ENCODE results near the gene MEGF9. TPM values are rescaled to one million over a fixed set of nuclear protein-coding genes. Genes with fewer than 3 reads are reported as not detected.
A peak's percentile ranks its signal among the peaks of the same experiment; 100 is the strongest.

The MEGF9 gene
- total and polyA plus RNA-seq, 2 of the 13 experiments (the other 11 are each of a cell fraction or from before 2014, with no cell fraction given): 3.1 to 3.3 TPM

- no peak overlapping the region for H3K4me2 ChIP-seq (ENCODE audit: low read depth, low read length)
- no peak for ATAC-seq
- no peak for DNase-seq (ENCODE audit: low spot score)
- in situ Hi-C loops (cut with HindIII; ENCODE audit: extremely low pct_ligation_motif_present, low pct_unique_long_range_greater_than_20kb) (no loop called here), intact Hi-C loops (cut with micrococcal nuclease; ENCODE audit: unreplicated experiment) (no loop called here)
- no peaks in the 10 kb centered on the region for H3K36me3 ChIP-seq (replicated peaks in 1 of 2; ENCODE audit: control insufficient read depth in 1 of 2, insufficient read depth in 2 of 2, low read length in 2 of 2)
- 98% methylated on average over 2 of the region's 2 CpGs for WGBS (ENCODE audit: low lambda C conversion rate)
- H3K9ac ChIP-seq (ENCODE audit: insufficient read depth, low read depth, low read length): no peak overlapping the region
- H3K27me3 ChIP-seq (ENCODE audit: control insufficient read depth in 1 of 2, insufficient read depth in 2 of 2, low read length in 2 of 2): no peaks in the 10 kb centered on the region
- no peak overlapping the region for H2AFZ ChIP-seq (ENCODE audit: low read length)
- peaks cover 50% of the 10 kb centered on the region for H3K4me1 ChIP-seq (ENCODE audit: insufficient read depth, low read length)
- no peaks in the 10 kb centered on the region for H3K79me2 ChIP-seq (ENCODE audit: insufficient read depth, low read length)
- H3K9me3 ChIP-seq (ENCODE audit: low read length): no peaks in the 10 kb centered on the region
- no TSS peak for BruUV-seq (replicated peaks)
- H4K20me1 ChIP-seq (ENCODE audit: insufficient read depth, low read length): no peaks in the 10 kb centered on the region
- H3K4me3 ChIP-seq (replicated peaks in 1 of 3; ENCODE audit: insufficient read depth in 1 of 3, low read depth in 2 of 3, low read length in 3 of 3): no peak overlapping the region
- CTCF ChIA-PET (ENCODE audit: low intra/inter-chr PET ratio, low total read pairs): no interaction called here
- H3K27ac ChIP-seq (ENCODE audit: extremely low read length, insufficient read depth, low read length): no peak overlapping the region
- no peak for FAIRE-seq
- TF ChIP-seq ZMAT5 (CRISPR knock-in tag; IDR thresholded peaks at IDR 0.05; ENCODE audit: borderline replicate concordance, low read depth) (no peak), ZNF101 (CRISPR knock-in tag; IDR thresholded peaks at IDR 0.05; ENCODE audit: borderline replicate concordance, low read depth) (no peak), KDM2A (CRISPR knock-in tag; IDR thresholded peaks at IDR 0.05; ENCODE audit: borderline replicate concordance, low read depth) (no peak), RAD21 (CRISPR knock-in tag; IDR thresholded peaks at IDR 0.05) (no peak), ZFP36 (IDR thresholded peaks at IDR 0.05; ENCODE audit: borderline replicate concordance, low read depth, low read length, partially characterized antibody) (no peak), ZNF530 (CRISPR knock-in tag; IDR thresholded peaks at IDR 0.05; ENCODE audit: low read depth) (no peak), ZNF720 (CRISPR knock-in tag; IDR thresholded peaks at IDR 0.05) (no peak)
- POLR2A ChIA-PET: no interaction called here
These were observed 22.6 kb upstream of the MEGF9 start for GRCh38 chr9:120736881-120737280.

- Histone ChIP-seq H3K4me3 (replicated peaks in 1 of 3; ENCODE audit: insufficient read depth in 1 of 3, low read depth in 2 of 3, low read length in 3 of 3) (peak overlapping the region in 1 of 3 experiments; percentile 10; a peak in 2 of 6 replicates), H3K9me3 (ENCODE audit: low read length) (no peaks in the 10 kb centered on the region), H4K20me1 (ENCODE audit: insufficient read depth, low read length) (no peaks in the 10 kb centered on the region), H2AFZ (ENCODE audit: low read length) (no peak overlapping the region), H3K4me1 (ENCODE audit: insufficient read depth, low read length) (peaks cover 63% of the 10 kb centered on the region), H3K27me3 (ENCODE audit: control insufficient read depth in 1 of 2, insufficient read depth in 2 of 2, low read length in 2 of 2) (no peaks in the 10 kb centered on the region), H3K36me3 (replicated peaks in 1 of 2; ENCODE audit: control insufficient read depth in 1 of 2, insufficient read depth in 2 of 2, low read length in 2 of 2) (no peaks in the 10 kb centered on the region), H3K27ac (ENCODE audit: extremely low read length, insufficient read depth, low read length) (peak overlapping the region; percentile 65), H3K79me2 (ENCODE audit: insufficient read depth, low read length) (no peaks in the 10 kb centered on the region), H3K9ac (ENCODE audit: insufficient read depth, low read depth, low read length) (no peak overlapping the region), H3K4me2 (ENCODE audit: low read depth, low read length) (peak overlapping the region; percentile 34)
- intact Hi-C loops (cut with micrococcal nuclease; ENCODE audit: unreplicated experiment) (no loop called here), in situ Hi-C loops (cut with HindIII; ENCODE audit: extremely low pct_ligation_motif_present, low pct_unique_long_range_greater_than_20kb) (no loop called here)
- ATAC-seq: peak; percentile 60
- no TSS peak for BruUV-seq (replicated peaks)
- peak; percentile 88 for DNase-seq (ENCODE audit: low spot score)
- WGBS (ENCODE audit: low lambda C conversion rate): 30% methylated on average over 3 of the region's 3 CpGs
- CTCF ChIA-PET (ENCODE audit: low intra/inter-chr PET ratio, low total read pairs): no interaction called here
- FAIRE-seq: peak; percentile 96
- POLR2A ChIA-PET: interaction anchor here (0.6 to 1.6 kb wide), 4 partner anchors 20 to 193 kb away, joined by 3 to 4 read pairs (median 4); no protein-coding TSS in a partner anchor
- TF ChIP-seq GZF1 (CRISPR knock-in tag; IDR thresholded peaks at IDR 0.05): no peak
- no peak for TF ChIP-seq ZBTB21 (CRISPR knock-in tag; IDR thresholded peaks at IDR 0.05)
- TF ChIP-seq SOX5 (CRISPR knock-in tag; IDR thresholded peaks at IDR 0.05; ENCODE audit: borderline replicate concordance): 0 out of 2 replicates have a peak, but pooled peaks have one; percentile 31
- TF ChIP-seq BHLHE40 (IDR thresholded peaks at IDR 0.05; ENCODE audit: low read length): no peak
- no peak for TF ChIP-seq ZBTB46 (CRISPR knock-in tag; IDR thresholded peaks at IDR 0.05; ENCODE audit: borderline replicate concordance)
These were observed 21.3 kb upstream of the MEGF9 start for GRCh38 chr9:120735415-120736126.
